Smooth muscle cell (in vitro differentiated cells): ENCODE data around the gene LIG4. TPM values are rescaled to one million over a fixed set of nuclear protein-coding genes. Genes with fewer than 3 reads are reported as not detected.

Source experiments
- DNase-seq: peaks from one replicate; lab custom pipeline; 2025; ENCODE audit not compliant: unreplicated experiment; lab: John Stamatoyannopoulos, UW
- H2AFZ ChIP-seq: fragments of 200-600 bp; sonication (generic); 2 replicates; pipeline ENCODE4 v1.6.0; 2016; ENCODE audit warnings: antibody characterized with exemption, low read depth, mild to moderate bottlenecking
- H3F3A ChIP-seq: fragments of 200-600 bp; sonication (generic); 2 replicates; pipeline ENCODE4 v1.6.0; 2017; ENCODE audit warnings: antibody characterized with exemption, low read depth
- H3K27ac ChIP-seq: fragments of 200-600 bp; sonication (generic); 2 replicates; pipeline ENCODE4 v1.5.1; 2016; ENCODE audit warnings: low read depth, mild to moderate bottlenecking
- H3K27me3 ChIP-seq: fragments of 200-600 bp; sonication (generic); 2 replicates; pipeline ENCODE4 v1.6.1; 2016; ENCODE audit warnings: low read depth, mild to moderate bottlenecking
- H3K36me3 ChIP-seq: fragments of 200-600 bp; sonication (generic); 2 replicates; pipeline ENCODE4 v1.5.1; 2016; ENCODE audit warnings: low read depth
- H3K4me1 ChIP-seq: fragments of 200-600 bp; sonication (generic); 2 replicates; pipeline ENCODE4 v1.5.1; 2016; ENCODE audit warnings: low read depth
- H3K4me2 ChIP-seq: fragments of 200-600 bp; sonication (generic); 2 replicates; pipeline ENCODE4 v1.6.0; 2016; ENCODE audit warnings: mild to moderate bottlenecking
- H3K4me3 ChIP-seq: fragments of 200-600 bp; sonication (generic); 2 replicates; pipeline ENCODE4 v1.5.1; 2016; ENCODE audit warnings: mild to moderate bottlenecking
- H3K79me2 ChIP-seq: fragments of 200-600 bp; sonication (generic); 2 replicates; pipeline ENCODE4 v1.6.0; 2016; ENCODE audit warnings: low read depth, mild to moderate bottlenecking
- H3K9ac ChIP-seq: fragments of 200-600 bp; sonication (generic); 2 replicates; pipeline ENCODE4 v1.6.0; 2016; ENCODE audit warnings: low read depth
- H3K9me3 ChIP-seq: fragments of 200-600 bp; sonication (generic); replicated peaks from 2 replicates; pipeline ENCODE4 v1.5.1; 2016; ENCODE audit warnings: low read depth
- H4K20me1 ChIP-seq: fragments of 200-600 bp; sonication (generic); 2 replicates; pipeline ENCODE4 v1.6.0; 2016; ENCODE audit warnings: low read depth
- whole genome bisulfite sequencing: methylation state at CpG from one replicate; pipeline ENCODE4 v1.1.7; 2016; ENCODE audit warnings: low lambda C conversion rate; 5-methylcytosine and 5-hydroxymethylcytosine counted together
- polyA plus RNA-seq: library from polyadenylated mRNA; unstranded; fragments of >200 nt; fragmentation: Nextera tagmentation; extraction: Ambion mirVana; gene quantifications from 2 replicates; pipeline ENCODE4 v1.2.1, GENCODE V29; 2016
- total RNA-seq: library from RNA; depleted of rRNA; stranded (reverse); fragments of >200 nt; gene quantifications from 2 replicates; pipeline ENCODE4 v1.2.3, GENCODE V29; 2014
- TF ChIP-seq, protein P1 (sequence below): fragments of 200-600 bp; sonication (generic); IDR thresholded peaks from 2 replicates; pipeline ENCODE4 v1.5.1; 2017; ENCODE audit warnings: borderline replicate concordance, mild to moderate bottlenecking, antibody characterized with exemption; ENCODE audit not compliant: insufficient read depth, poor library complexity, severe bottlenecking

The LIG4 gene
- total and polyA plus RNA-seq, 2 experiments from 2014 or later: 3.2 to 11.5 TPM

DNA sequence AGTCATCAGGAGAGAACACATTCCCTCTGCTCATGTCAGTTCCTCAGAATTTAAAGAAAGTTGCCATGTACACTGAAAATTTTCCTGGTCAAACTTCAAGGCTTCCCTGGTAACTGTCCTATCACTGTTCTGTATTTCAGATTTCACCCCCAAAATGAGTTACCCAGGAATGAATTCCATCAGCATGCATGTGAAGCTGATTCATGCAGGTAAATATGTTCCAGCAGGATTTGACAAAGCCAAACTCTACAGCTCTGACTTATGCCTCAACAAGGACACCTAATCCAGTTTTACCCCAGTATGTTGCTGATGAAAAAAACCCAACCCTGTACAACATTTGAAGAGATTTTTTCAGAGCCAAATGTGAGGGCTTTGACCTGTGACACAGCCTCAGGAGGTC, 21.5 kb downstream of the LIG4 start:
- no peak for DNase-seq
- H3K9ac ChIP-seq: no peak overlapping the region
- no peak overlapping the region for H3K27ac ChIP-seq
- no peaks in the 10 kb centered on the region for H4K20me1 ChIP-seq
- no peak overlapping the region for H2AFZ ChIP-seq
- no peak overlapping the region for H3K4me3 ChIP-seq
- no peaks in the 10 kb centered on the region for H3K4me1 ChIP-seq
- H3K9me3 ChIP-seq: no peaks in the 10 kb centered on the region
- no peaks in the 10 kb centered on the region for H3K79me2 ChIP-seq
- no peak overlapping the region for H3K4me2 ChIP-seq
- H3K27me3 ChIP-seq: no peaks in the 10 kb centered on the region
- no peaks in the 10 kb centered on the region for H3F3A ChIP-seq
- TF ChIP-seq, protein P1, sequence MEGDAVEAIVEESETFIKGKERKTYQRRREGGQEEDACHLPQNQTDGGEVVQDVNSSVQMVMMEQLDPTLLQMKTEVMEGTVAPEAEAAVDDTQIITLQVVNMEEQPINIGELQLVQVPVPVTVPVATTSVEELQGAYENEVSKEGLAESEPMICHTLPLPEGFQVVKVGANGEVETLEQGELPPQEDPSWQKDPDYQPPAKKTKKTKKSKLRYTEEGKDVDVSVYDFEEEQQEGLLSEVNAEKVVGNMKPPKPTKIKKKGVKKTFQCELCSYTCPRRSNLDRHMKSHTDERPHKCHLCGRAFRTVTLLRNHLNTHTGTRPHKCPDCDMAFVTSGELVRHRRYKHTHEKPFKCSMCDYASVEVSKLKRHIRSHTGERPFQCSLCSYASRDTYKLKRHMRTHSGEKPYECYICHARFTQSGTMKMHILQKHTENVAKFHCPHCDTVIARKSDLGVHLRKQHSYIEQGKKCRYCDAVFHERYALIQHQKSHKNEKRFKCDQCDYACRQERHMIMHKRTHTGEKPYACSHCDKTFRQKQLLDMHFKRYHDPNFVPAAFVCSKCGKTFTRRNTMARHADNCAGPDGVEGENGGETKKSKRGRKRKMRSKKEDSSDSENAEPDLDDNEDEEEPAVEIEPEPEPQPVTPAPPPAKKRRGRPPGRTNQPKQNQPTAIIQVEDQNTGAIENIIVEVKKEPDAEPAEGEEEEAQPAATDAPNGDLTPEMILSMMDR: no peak
- no peaks in the 10 kb centered on the region for H3K36me3 ChIP-seq

GRCh38 chr13:108190897-108191296, 24.4 kb downstream of the LIG4 start:
- H3K4me2 ChIP-seq: no peak overlapping the region
- TF ChIP-seq, protein P1: no peak
- no peak overlapping the region for H2AFZ ChIP-seq
- H3K9ac ChIP-seq: no peak overlapping the region
- no peak overlapping the region for H3K27ac ChIP-seq
- WGBS: 81% methylated on average over 3 of the region's 3 CpGs
- H3K4me3 ChIP-seq: no peak overlapping the region
- no peaks in the 10 kb centered on the region for H3K9me3 ChIP-seq
- H3K27me3 ChIP-seq: no peaks in the 10 kb centered on the region
- H3K79me2 ChIP-seq: no peaks in the 10 kb centered on the region
- DNase-seq: no peak
- H4K20me1 ChIP-seq: no peaks in the 10 kb centered on the region
- H3K4me1 ChIP-seq: no peaks in the 10 kb centered on the region
- H3K36me3 ChIP-seq: no peaks in the 10 kb centered on the region
- H3F3A ChIP-seq: no peaks in the 10 kb centered on the region

DNA sequence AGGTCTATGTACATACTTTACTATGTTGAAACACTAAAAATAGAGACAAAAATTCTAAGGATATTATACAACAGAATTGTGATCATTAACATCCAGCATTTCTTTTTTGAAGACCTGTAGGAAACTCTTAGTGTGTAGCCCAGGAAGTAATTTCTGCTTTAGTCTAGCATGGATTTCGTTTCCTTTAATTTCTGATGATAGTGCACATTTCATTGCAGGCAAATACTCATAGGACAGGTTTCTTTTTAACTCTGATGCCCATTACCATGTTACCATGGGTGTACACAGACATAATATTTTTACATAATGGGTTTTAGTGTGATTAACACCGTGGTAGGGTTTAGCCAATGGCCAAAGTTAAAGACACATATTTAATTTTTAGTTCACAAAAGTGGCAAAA, 27.1 kb downstream of the LIG4 start:
- Histone ChIP-seq H3K9me3 (no peaks in the 10 kb centered on the region), H3K27ac (no peak overlapping the region), H4K20me1 (no peaks in the 10 kb centered on the region), H3F3A (no peaks in the 10 kb centered on the region), H3K4me1 (no peaks in the 10 kb centered on the region), H2AFZ (no peak overlapping the region), H3K4me3 (no peak overlapping the region), H3K9ac (no peak overlapping the region), H3K79me2 (no peaks in the 10 kb centered on the region), H3K27me3 (no peaks in the 10 kb centered on the region), H3K36me3 (no peaks in the 10 kb centered on the region), H3K4me2 (no peak overlapping the region)
- DNase-seq: no peak
- TF ChIP-seq, protein P1: no peak
- 79% methylated on average over 2 of the region's 2 CpGs for WGBS

- no peak overlapping the region for H3K4me3 ChIP-seq
- no peaks in the 10 kb centered on the region for H3K9me3 ChIP-seq
- H3K9ac ChIP-seq: no peak overlapping the region
- H3F3A ChIP-seq: no peaks in the 10 kb centered on the region
- no peaks in the 10 kb centered on the region for H3K4me1 ChIP-seq
- no peak for DNase-seq
- no peaks in the 10 kb centered on the region for H4K20me1 ChIP-seq
- TF ChIP-seq, protein P1: no peak
- no peaks in the 10 kb centered on the region for H3K27me3 ChIP-seq
- H3K27ac ChIP-seq: no peak overlapping the region
- no peaks in the 10 kb centered on the region for H3K79me2 ChIP-seq
- H3K4me2 ChIP-seq: no peak overlapping the region
- H3K36me3 ChIP-seq: no peaks in the 10 kb centered on the region
- WGBS: 92% methylated on average over 3 of the region's 3 CpGs
- no peak overlapping the region for H2AFZ ChIP-seq
Observed at GRCh38 chr13:108185223-108185622, 30.1 kb downstream of the LIG4 start.
